ENCODE measurements around the gene YBX2.
A peak's percentile ranks its signal among the peaks of the same experiment; 100 is the strongest.

Gene YBX2

DNA sequence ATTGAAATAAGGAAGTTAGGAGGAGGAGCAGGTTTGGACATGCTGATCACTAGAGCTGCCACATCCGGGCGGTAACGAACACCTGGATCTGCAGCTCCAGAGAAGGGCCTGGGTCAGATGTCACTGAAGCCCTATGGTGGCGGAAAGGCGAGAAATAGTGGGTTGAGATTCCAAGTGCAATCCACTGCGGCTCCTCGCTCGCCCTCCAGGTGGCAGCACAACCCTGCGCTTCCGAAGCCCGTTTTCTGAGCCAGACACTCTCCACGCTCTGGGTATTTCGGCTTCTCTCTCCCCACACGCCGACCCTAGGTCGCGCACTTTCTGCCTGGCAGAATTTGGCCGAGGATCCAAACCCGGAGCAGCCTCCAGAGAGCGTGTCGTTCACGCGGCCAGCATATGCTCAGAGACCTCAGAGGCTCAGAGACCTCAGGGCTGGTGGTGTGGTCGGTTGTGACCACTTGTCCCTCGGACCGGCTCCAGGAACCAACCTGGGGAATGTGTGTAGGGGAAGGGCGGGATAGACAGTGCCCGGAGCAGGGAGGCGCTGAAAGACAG lies 13.8 kb downstream of the YBX2 start:
- DNase-seq = peak in 50 of 56 donors; percentile 23 to 88 (median 61)

GRCh38 chr17:7279448-7279847 lies 15.0 kb downstream of the YBX2 start:
- no peak for DNase-seq

GRCh38 chr17:7266784-7267183 lies 27.7 kb downstream of the YBX2 start:
- DNase-seq = no peak

DNA sequence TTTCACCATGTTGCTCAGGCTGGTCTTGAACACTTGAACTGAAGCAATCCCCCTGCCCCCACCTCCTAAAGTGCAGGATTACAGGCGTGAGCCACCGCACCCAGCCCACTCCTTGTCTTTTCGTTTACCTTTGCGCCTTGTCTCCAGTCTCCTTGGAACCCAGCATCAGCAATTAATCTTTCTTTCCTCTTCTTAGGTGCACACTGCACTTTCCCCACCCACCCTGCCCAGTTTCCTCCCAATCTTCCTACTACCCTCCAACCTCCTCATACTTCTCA lies 30.7 kb downstream of the YBX2 start:
- DNase-seq = no peak

DNA sequence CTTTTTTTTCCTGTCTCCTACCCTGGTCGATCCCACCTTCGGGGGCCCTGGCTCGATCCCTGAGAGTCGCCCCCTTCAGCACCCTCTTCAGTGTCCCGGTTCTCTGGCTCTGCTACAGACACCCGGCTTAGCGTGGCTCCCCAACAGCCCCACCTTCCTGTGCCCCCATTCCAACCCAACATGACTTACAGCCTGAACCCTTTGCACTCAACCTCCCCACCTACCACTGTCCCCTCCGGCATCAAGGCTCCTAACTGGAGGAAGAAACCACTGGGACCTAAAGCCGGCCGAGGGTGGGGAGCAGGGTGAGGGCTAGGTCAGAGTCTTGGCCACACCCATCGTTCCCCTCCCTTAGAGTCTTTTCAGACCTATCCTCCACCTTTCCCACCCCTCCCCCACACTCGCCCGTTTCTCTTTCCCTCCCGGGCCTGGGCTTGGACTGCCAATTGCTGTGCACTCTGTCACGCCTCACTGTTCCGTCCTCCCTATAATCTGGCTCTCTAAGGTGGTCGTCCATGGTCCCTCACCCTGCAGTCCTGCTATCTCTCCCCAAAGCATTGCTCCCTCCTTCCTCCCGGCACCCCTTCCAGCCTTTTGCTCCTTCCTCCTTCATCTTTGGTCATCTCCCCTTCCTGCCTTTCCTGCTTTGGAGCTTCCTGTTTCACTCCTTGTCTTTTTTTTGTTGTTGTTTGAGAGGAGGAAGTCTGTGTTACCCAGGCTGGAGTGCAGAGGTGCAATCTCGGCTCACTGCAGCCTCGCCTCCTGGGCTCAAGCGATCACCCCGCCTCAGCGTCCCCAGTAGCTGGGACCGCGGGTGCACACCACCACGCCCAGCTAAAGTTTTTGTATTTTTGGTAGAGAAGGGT lies 31.3 kb downstream of the YBX2 start:
- no peak for DNase-seq

- no peak for DNase-seq
Observed at GRCh38 chr17:7262192-7262934, 32.1 kb downstream of the YBX2 start, which contains the start of gene CLDN7. Gene CLDN7, minus strand, starts transcription at chr17:7262478. Its CDS starts 435 bp downstream, at chr17:7262043.

- no peak for DNase-seq
Observed at GRCh38 chr17:7261379-7262191, 32.9 kb downstream of the YBX2 start.

DNA sequence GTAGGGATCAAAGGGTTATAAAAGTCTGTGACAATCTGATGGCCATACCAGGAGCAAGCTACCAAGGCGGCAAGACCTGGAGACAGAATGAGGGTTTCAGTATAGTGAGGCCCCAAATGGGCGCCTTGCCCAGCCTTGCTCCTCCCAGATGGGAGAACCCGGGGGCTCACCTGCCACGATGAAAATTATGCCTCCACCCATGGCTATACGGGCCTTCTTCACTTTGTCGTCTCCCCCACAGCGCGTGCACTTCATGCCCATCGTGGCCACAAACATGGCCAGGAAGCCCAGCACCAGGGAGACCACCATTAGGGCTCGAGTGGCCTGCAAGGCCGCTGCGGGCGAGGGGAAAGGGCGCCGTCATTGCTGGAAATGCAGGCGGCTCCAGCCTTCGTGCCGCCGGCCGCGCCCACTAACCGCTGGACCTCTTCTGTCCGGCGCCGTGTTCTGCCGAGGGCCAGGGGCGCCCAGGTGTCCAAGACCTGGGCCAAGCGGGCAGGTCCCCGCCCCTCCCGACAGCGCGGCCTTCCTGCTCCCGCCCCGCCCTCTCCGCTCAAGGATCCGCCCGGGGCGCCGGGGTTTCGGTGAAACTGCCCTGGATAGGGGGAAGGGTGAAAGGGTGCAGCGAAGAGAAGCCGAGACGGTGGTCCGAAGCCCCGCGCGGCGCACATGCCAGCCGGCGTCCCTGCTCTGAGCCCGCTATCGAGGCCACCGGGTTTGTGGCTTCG lies 33.6 kb downstream of the YBX2 start:
- DNase-seq = no peak

DNA sequence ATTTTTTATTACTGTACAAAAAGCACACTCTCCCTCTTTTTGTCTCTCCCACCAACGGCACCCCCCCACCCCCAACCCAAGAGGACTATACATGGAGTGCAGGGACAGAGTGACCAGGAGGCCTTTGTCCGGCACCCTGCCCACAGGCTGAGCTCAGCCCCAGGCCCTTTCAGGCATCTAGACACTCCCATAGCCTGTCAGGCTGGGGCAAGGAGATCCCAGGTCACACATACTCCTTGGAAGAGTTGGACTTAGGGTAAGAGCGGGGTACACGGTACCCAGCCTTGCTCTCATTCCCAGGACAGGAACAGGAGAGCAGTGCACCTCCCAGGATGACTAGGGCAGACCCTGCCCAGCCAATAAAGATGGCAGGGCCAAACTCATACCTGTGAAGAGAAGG lies 34.3 kb downstream of the YBX2 start:
- no peak for DNase-seq

DNA sequence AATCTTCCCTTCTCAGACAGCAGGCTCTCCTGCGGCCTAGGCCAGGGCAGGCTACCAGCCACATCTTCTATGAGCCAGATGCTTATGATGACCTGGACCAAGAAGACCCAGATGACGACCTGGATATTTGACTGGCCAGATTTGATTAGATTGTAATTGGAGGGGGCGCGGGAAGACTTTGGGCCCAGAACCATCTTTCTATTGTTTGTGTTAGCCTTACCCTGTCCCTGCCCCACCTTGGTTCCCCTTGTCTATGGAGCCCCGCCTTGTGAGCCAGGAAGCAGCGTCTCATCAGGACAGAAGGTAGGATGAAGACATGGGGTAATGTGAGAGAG lies 34.9 kb downstream of the YBX2 start:
- no peak for DNase-seq

GRCh38 chr17:7258731-7259554 lies 35.5 kb downstream of the YBX2 start:
- DNase-seq = no peak

DNA sequence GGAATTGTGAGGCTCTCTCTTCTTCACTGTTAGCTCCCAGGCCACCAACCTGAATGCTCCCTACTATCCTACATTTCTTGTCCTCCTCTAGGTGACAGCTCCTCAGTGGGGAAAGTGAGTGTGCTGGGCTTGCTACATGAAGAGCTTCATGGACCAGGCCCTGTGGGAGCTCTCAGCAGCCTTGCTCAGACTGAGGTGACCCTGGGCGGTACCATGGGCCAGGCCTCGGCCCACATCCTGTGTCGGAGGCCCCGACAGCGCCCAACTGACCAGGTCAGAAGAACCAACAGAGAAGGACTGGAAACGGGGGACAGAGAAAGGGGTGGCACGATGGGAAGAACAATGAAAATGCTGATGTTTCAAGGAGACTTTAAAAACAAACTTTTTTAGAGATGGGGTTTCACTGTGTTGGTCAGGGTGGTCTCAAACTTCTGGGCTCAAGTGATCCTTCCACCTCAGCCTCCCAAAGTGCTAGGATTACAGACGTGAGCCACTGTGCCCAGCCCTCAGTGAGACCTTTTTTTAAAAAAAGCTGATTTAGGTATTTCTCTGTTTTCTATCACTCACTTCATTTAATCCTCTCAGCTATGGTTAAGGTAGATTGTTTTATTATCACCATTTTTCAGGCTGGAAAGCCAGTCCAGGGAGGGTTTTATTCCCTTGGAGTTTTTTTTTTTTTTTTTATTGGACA lies 37.5 kb downstream of the YBX2 start:
- no peak for DNase-seq

- DNase-seq = no peak
Observed at GRCh38 chr17:7254511-7254910, 39.9 kb downstream of the YBX2 start.

DNA sequence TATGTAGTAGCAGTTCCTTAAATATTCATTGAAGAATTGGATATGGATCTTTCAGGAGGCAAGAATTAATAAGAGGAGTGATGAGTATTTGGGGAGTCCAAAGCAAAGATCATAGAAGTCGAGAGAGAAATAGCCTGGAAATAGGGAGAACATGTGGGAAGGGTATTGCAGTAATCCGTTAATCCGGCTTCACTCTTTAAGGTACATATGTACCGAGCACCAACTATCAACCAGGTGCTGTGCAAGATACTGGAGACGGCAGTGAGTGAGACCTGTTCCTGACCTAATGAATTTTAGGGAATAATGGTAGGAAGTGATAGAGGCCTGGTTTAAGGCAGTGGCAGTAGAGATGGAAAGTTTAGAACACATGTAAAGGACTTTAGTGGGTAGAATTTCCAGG lies 41.4 kb downstream of the YBX2 start:
- DNase-seq = no peak

DNA sequence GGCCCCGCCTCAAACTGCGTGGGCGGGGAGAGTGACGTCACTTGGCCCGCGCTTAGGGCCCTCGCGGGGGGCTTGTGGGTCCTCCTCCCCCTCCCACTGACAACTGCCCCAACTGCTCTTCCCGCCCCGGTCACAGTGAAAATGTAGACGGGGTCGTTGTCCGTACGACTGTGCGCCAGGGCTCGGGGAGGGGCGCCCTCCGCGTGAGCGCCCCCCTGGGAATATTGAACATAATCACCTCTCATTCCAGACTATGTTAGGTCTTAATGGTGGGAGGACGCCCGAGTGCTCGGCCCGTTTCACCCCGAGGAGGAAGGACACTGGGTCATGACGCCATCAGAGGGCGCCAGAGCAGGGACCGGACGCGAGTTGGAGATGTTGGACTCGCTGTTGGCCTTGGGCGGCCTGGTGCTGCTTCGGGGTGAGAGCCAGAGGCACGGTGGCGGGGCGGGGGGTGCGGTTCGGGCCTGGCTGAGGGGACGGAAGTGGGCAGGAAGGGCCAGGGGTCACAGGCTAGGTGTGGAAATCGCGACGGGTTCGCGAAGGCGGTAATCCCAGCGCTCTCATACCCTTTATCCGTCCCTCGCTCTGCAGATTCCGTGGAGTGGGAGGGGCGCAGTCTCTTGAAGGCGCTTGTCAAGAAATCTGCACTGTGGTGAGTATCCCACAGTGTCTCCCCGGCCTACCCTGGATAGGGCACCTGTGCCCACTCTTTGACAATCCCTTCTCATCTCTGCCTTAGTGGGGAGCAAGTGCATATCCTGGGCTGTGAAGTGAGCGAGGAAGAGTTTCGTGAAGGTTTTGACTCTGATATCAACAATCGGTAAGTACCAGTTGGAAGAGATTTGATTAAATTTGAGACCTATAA lies 42.0 kb downstream of the YBX2 start, which contains the start of gene ELP5:
ELP5 (plus strand) TSS at position 40 of the 868 bp plus-strand sequence; CDS start at position 376, 336 bp downstream.
- DNase-seq = peak; percentile 62 to 94 (median 86)

DNA sequence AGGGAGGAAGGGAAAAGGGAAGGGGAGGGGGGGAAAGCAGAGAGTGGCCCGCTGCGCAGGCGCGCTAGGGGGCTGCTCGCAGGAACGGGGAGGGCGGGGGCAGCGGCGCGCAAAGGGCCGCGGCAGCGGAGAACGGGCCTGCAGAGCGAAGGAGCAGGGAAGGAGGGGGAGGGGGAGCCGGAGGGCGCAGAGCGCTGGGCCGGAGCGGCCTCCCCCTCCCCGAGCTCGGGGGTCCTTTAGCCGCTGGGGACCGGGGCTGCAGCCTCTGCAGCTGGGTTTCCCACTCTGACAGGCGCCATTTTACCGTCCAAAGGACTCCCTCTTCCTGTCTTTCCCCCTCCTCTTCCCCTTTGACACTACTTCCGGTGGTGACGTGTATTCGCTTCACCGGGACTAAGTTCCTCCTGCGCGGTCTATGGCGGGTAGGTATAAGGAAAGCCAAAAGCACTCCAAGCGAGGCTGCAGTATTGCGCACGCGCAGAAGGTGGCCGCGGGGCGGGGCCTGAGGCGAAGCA lies 42.7 kb downstream of the YBX2 start, which contains the start of gene CTDNEP1:
CTDNEP1 (minus strand) TSS at position 74 of the 515 bp plus-strand sequence. CDS start 438 bp downstream, outside the sequence.
- peak; percentile 81 to 99 (median 97) for DNase-seq

DNA sequence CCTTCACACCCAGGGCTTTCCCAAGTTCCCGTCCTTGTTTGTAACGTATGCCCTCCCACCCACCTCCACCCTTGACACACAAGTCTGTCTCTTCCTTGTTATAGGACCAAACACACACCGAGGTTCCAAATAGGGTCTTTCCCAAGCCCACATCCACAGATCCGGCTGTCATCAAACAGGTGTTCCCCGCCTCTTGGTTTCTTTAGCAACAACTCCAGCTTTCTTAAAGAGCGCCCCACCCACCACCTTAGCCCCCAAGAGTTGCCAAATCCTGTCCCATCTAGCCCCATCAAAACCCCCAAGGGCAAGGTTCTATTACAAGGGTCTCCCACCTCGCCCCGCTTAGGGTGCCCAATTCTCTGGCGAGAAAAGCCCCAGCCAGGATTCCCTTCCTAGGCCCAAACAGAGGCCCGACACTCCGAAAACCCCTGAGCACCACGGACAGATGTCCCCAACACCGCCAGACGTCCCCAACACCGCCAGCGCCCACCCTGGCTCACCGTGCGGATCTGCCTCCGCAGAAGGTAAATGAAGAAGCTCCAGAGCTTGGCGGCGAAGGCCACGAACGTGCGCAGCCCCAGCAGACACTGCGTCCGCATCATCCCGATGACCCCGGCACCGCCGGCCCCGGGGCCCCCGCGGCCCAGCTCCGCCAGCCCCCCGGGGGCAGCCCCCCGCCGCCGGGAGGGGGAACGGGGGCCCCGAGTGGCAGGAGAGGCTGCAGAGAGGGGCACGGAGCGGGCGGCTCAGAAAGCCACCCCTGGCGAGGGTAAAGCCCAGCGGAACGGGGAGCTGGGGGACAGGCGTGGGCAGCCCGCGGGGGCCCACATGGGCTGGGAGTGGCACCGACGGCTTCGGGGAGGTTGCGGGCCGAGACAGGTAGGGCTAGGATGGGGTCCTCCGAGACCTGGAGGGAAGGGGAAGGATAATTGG lies 43.5 kb downstream of the YBX2 start:
- DNase-seq = peak in 1 of 56 donors; percentile 36

Data from amygdala (tissue), 56 donors.